HG03520 (cell line): Measurements from ENCODE around the gene DERA.
"Not testable (repeated sequence)": the region's sequence is repeated elsewhere in the genome, so short reads cannot be mapped to it uniquely, and the experiment has no call there.

Source experiments
- ATAC-seq: cut with Tn5 transposase; IDR thresholded peaks from one replicate; pipeline ENCODE4 v1.9.1; 2021; ENCODE audit warnings: mild to moderate bottlenecking, moderate library complexity; ENCODE audit not compliant: unreplicated experiment

Gene DERA

DNA sequence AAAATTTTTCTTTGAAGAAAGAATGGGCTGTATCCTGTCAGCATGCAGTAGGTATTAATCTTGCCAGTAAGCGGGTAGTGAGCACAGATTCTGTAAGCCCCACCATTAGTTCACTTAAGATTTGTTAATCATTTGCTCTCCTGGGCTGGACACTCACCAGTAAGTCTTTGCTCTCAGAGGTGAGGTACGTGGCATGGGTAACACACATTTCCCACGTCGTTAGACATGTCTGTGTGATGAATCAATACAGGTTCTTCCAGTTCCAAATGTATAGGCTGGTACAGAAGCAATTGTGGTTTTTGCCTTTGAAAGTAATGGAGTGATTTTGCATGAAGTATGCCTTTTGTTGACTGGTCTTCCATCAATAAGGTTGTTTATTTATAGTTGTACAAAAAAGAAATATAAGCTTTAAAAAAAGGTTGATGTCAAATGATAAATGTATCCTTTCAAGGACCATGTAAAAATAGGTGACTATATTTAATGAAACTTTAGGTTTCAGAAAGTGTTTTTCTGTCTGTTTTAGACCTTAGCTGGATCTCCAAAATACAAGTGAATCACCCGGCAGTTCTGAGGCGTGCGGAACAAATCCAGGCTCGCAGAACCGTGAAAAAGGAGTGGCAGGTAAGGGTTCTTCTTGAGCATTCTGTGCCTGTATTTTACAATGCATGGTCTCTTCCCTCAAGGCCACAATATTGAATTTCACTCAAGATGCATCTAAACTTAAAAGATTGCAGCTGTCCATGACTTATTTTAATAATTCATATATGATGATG, 45.5 kb downstream of the DERA start:
- ATAC-seq: no peak

DNA sequence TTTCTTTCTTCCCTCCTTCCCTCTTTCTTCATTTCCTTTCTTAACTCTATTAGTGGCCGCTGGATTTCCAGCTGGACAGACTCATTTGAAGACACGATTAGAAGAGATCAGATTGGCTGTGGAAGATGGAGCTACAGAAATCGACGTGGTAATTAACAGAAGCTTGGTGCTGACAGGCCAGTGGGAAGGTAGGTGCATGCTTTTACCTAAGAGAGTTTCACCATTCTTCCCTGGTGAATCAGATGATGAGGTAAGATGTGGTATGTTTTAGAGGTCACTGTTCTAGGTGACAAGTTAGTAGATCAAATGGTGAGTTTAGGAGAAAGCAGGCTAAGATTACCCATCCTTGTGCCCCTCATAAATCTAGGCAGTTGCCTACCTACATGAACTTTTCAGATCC, 51.6 kb downstream of the DERA start:
- ATAC-seq: no peak

DNA sequence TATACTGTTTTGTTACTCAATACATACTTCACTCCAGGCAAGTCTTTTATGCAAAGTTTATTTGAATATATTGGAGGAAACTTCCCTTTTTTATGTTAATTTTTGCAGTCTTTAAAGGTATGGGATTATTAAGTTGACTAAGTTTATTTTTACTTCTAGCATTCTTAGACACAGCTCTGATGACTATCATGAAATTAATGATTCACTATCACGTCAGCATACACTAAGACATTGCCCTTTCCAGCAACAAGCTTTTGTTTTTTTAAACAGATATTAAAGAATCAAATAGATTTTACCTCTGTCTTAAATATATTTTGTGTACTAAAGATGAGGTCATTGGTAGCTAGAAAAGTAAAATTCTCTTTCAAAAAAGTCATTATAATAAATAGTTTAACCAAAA, 52.1 kb downstream of the DERA start:
- ATAC-seq: no peak

DNA sequence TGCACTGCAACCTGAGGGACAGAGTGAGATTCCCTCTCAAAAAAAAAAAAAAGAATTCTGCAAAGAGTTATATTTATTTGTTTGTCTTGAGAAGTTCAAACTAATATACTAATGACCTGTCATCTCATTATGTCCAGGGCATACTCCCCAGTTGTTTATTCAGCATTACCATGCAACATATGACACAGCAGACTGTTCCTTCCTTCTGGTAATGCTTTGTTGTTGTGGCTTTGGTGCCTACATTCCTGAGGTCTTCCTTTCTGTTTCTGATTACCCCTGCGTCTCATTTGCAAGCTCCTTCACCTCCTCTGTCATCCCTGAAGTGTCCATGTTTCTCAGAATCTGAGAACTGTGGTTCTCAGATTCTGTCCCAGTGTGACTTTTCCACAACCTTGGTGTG, 55.3 kb downstream of the DERA start:
- no peak for ATAC-seq

DNA sequence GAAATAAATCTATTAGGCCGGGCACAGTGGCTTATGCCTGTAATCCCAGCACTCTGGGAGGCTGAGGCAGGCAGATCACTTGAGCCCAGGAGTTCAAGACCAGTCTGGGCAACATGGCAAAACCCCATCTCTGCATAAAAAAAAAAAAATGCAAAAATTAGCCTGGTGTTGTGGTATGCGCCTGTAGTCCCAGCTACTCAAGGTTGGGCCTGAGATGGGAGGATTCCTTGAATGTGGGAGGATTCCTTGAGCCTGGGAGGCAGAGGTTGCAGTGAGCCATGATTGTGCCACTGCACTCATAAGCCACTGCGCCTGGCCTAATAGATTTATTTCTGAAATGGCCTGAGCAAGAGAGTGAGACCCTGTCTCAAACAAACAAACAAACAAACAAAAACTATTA, 55.9 kb downstream of the DERA start:
- not testable (repeated sequence) for ATAC-seq

DNA sequence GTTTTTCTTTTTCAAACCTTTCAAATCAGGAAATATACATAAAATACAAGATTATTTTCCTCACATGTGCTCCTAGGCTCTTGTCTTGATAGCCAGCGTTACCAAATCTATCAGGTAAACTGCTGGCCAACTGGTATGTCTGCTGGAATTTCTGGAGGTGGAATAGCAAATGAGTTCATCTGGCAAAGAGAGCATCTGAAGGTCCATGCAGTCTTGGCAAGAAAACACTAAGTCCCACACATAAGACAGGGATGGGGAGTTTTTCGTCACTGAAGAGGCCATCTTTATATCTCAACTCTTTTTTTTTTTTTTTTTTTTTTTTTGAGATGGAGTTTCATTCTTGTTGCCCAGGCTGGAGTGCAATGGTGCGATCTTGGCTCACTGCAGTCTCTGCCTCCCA, 60.1 kb downstream of the DERA start:
- no peak for ATAC-seq

DNA sequence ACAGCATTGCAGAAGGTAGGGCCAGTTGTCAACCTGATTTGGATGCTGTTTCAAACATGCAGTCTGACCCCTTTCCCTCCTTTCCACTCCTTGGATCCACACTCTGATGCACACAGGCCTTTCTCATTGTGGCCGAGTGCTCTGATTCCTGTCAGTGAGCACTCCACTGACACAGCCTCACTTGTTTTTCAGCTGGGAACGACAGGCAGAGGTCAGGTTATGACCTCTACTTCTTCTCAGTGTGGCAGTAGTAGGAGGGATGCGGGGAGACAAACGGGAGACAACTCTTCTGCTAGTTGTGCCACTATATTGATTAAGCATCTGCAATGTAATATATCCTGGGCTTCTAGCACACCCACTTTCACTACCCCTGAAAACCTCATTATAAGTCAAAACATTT, 61.8 kb downstream of the DERA start:
- ATAC-seq: no peak

DNA sequence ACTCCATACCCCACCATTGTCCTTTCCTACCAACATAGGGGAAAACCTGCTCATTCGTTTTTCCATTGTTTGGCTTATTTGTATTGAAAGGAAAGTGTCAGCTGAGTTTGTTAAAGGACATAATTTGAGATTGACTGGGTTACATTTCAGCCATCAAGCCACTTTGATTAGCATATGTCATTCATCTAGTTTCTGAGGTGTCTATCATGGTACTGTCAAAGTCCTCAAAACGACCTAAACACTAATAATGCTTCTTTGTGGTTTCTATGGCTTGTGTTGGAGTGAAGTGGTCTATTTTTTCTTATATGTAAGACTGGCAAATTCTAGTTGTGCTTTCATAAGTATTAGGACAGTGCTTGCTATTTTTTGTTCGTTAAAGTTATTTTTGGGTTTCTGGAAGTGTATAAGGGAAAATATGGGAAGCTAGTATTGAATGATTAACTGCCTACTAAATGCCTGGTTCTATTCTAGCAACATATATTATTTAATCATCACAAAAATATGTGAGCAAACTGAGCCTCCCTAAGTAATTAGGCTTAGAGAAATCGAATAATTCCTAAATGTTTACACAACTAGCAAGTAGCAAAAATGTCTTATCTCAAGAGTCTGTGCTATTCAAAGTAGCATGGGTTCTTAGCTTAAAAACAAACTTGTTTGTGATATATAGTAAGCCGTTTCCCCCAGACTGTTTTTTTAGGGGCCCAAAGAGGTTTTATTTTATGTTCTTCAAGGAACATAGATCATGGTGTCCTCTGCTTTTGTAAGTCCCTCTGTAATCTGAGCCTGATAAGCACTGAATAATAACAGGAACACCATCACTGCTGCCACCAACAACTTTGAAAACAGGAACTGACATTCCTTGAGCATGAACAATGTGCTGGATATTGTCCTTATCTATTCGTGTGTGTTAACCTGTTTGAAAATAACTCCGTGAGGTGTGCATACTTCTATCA, 67.1 kb downstream of the DERA start:
- ATAC-seq: no peak

DNA sequence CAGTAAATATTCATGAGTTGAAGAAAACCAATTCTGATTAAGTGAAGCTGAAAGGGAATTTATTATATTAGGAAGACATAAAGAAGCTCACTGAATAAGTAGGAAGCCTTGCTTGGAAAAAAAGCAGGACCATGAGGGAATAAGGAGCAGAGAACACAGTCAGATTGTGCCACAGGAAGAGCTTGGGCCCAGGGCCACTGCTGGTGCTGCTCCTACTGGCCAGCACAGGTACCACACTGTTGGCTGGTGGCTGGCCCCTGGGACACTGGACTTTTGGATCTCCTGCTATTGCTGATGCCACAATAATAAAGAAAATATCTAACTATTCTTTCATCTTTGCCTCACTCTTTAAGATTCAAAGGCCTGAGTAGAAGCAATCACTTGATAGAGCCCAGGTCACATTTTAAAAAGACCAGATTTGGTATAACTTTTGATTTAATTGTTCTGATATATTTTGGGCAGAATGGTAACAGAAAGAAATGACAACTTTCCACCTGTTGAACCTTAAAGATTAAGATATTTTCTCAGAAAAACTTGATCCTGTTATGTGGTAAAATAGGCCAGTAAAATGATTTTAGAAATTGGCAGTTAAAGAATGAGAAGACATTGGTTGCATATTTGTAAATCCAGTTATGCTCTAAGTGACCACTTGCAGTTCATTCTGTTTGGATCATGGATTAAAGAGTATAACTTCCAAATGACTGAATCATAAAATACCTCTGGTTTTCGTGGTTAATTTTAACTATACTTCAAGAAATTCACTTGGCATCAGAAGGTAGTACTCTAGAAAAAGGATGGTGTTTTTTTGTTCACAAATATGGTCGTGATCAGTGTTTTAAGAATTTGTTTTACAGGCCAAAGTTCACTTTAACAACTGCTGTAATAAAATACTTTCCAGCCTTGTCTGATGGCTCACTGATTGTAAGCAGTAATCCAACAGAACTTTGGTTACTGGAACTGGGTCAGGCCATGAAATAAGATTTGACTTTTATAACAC, 68.3 kb downstream of the DERA start:
- peak; percentile 79 for ATAC-seq

DNA sequence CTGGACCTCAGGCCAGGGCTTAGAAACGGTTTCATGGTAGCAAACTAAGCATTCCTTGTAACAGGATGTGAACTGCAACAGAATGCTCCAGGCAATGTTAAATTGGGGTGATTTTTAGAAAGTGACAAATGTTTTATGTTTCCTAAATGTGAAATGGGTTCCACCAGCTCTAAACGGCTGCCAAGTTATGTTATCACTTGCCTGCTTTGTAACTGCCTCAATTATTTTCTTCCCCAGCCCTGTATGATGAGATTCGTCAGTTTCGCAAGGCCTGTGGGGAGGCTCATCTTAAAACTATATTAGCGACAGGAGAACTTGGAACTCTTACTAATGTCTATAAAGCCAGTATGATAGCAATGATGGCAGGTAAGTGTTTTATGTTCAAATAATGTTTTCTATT, 70.9 kb downstream of the DERA start:
- no peak for ATAC-seq

DNA sequence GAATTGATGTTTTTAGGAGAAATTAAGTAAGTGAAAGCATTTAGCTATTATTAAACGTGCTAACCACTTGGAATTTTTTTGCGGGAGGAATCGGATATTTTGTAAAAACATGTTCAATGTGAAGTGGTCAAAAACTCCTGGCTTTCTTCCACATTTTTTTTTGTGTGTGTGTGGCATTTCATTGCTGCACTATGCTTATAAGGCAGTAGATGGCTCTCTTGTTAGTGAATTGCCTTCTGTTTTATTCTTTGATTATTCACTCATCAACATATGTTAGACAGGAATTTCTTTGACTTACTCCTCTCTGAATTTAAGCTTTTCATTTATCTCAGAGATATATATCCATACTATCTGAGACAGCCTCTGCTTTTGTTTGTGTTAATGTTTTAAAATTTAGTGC, 71.3 kb downstream of the DERA start:
- ATAC-seq: no peak

DNA sequence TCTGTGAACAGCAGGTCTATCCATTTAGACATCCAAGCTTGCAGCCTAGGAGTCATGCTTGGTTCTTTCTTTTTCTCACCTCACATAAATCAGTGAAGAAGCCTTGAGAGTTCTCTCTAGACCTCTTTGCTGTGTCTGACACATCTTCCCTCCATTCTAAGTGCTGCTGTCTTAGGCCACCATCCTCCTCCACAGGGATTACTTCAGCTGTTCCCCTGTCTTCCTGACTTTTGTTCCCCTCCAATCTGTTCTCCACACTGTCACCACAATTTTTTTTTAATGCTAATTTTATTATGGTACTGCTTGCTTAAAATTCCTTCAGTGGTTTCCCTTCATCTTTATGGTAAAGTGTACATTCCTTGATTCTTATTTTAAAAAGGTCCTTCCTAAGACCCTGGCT, 71.8 kb downstream of the DERA start:
- ATAC-seq: no peak

DNA sequence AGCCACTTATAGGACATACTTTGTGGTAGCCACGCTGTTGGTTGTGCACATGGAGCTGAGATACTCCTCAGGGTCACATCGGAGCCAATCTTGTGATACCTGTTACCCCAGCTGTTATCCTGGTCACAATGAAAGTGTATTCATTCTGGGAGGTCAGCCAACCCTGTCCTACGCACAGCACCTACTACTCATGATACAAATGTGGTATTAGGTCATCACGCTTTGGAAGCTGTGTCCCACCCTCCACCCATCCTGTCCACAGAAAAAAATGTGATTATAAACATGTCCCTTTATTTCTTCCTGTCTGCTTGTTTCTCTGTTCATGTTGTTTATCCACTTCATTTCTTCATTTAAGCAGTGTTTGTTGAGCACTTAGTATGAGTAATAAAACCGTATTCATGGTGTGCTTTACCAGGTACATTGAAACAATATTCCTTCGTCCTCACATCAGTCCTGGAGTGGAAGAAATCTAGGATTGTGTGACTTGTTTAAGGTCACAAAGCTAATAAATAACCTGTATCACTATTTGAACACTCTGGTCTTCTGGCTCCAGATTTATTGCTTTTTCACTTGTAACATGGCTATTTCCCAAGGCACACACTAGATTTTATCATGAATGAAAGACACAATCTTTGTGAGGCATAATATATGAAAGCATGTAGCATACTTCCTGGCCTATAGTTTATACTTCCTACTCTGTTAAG, 73.1 kb downstream of the DERA start:
- ATAC-seq: no peak

DNA sequence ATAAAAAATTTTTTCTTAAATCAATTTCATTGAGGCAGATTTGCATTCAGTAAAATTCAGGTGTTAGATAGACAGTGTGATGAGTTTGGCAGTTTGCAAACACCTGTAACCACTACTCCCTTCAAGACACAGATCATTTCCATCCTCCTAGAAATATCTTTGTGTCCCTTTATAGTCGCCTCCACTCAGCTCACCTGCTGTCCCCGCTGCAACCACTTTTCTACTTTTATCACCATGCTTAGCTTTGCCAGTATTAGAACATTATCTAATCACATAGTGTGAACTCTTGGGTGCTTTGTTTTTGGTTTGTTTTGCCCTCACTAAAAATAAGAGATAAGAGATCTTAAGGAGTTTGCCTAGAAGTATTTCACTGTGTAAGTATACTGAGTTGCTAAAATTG, 73.8 kb downstream of the DERA start:
- ATAC-seq: no peak

DNA sequence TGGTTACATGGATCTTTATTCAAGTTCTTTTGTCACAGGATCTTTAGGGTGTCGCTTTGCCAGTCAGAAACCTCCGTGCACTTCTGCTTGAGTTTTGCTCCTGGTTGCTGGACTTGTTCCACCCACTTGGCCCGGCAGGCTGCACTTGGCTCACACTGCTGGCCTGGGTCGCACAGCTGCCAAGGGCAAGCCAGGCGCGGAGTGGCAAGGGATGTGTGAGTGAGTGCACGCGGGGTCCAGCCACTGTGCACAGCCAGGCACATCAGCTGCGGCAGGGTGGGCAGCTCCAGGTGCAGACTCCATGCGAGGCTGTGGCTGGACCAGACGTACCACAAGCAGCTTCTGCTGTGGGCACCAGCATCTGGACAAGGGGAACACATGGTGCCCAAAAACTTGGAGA, 76.6 kb downstream of the DERA start:
- ATAC-seq: no peak

DNA sequence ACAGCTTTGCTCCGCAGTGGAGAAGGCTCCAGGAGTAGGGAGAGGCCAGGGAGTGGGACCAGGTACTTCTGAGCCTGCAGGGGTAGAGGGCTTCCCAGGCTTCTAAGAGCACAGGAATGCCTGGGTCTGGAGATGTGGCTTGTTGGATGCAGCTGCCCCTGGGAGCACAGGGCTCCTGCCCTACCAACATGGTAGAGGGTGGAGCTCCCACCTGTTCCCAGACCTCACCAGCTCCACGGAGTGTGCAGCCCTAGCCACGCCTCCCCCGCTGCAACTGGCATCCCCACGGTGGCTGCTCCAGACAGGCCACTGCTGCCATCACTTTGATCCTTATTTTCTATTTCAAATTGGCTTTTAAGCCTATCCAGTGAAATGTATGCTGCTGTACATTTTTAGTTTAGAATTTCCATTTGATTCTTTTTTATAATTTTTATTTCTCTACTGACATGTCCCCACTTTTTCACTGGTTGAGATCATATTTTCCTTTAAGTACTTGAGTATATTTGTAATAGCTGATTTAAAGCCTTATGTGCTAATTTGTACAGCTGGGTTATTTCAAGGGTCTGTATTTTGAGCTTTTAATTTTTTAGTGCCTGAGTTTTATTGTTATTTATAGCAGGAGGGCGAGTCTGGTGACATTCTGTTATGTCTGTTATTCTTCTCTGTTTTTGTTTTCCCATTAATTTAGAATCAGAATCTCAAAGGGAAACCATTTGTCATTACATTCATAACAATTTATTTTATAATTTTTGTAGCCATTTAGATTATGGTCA, 78.0 kb downstream of the DERA start:
- no peak for ATAC-seq

DNA sequence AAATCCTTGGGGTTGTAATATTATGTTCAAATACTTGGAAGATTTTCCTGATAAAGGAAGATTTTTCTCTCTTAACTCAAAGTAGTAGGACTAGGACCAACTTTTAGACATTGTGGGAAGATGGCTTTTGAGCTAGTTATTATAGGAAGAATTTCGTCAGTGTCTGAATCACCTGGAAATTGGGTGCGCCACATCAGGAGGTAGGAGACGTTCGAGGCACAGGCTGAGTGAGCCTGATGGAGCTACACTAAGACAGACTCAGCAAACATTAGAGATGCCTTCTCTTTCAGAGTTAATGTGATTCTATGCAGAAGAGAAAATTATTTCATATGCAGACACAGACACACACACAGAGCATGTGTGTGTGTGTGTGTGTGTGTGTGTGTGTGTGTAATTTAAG, 84.7 kb downstream of the DERA start:
- ATAC-seq: no peak

DNA sequence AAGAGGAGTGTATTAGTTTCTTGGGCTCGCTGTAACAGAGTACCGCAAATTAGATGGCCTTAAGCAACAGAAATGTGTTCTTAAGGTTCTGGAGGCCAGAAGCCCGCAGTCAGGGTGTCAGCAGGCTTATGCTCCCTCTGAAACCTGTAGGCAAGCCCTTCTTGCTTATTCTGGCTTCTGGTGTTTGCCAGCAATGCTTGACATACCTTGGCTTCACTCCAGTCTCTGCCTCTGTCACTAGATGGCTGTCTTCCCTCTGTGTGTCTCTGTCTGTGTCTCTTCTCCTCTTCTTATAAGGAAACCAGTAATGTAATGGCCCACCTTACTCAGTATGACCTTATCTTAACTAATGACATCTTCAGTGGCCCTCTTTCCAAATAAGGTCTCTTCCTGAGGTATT, 85.1 kb downstream of the DERA start:
- no peak for ATAC-seq

DNA sequence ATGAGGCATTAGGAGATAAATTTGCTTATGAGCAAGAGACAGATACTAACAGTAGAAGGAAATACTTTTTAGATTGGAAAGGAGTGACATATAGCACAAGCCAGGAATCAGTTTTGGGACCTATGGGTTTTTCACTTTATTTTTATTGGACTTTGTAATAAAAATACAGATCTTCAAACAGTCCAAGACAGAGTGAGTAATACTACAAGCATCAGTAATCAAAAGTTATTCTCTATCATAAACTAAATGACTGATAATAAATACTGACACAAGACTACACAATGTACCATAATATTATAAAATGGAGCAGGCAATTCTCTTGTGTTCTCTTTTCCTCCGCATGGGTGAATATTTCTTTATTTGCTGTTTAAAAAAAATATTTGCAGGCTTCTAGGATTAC, 85.8 kb downstream of the DERA start:
- no peak for ATAC-seq

DNA sequence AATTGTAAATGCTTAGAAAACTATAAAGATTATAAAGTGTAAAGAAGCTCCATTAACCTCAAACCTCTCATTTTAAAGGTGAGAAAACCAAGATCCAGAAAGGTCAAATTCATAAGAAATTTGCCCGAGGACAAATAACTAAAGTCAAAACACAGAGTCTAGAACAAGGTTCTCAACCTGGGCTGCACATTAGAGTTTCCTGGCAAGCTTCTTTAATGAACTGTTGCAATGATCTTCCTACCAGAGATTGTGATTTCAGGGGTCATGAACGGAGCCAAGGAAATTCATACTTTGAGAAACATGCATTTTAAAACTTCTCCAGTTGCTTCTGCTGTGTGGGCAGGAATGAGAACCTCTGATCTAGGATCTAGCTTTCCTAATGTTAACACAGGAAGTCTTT, 86.8 kb downstream of the DERA start:
- ATAC-seq: no peak
